ENCODE results near the gene GPR142.

GPR142 gene

DNA sequence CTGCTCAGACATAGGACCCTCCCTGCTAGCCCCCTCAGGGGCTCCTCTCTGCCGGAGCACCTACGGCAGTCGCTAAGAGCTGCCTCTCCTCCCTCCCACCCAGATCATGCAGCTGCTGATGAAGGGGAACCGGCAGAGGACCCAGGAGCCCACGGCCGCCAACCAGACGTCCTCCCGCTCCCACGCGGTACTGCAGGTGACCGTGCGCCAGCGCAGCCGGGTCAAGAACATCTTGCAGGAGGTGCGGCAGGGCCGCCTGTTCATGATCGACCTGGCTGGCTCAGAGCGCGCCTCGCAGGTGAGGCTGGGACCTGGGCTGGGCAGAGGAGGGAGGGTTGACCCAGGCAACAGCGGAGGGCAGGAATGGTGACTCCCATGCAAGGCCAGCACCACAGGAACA, 22.6 kb upstream of the GPR142 start:
- no peak overlapping the region for H2BK12ac ChIP-seq (ENCODE audit: low read length in 2 of 2)
- H3K9me3 ChIP-seq (ENCODE audit: control insufficient read depth, low read length), result no peaks in the 10 kb centered on the region
- no peak overlapping the region for H2BK120ac ChIP-seq (ENCODE audit: low read depth, low read length)
- H3K14ac ChIP-seq (ENCODE audit: low read length in 2 of 2), result no peak overlapping the region
- no peaks in the 10 kb centered on the region for H3K4me1 ChIP-seq (ENCODE audit: control insufficient read depth, insufficient read depth, low read depth, low read length)
- no peak overlapping the region for H3K18ac ChIP-seq (ENCODE audit: low read depth in 1 of 2, low read length in 2 of 2)
- H2BK15ac ChIP-seq (ENCODE audit: low read depth, poor library complexity, severe bottlenecking), result no peak overlapping the region
- no peak overlapping the region for H3K27ac ChIP-seq (ENCODE audit: low read length, poor library complexity, severe bottlenecking)
- no peak overlapping the region for H3K4ac ChIP-seq (ENCODE audit: low read depth in 1 of 2, low read length in 2 of 2)
- no peak for DNase-seq
- H3K36me3 ChIP-seq (ENCODE audit: control insufficient read depth in 1 of 2, insufficient read depth in 2 of 2, low read depth in 1 of 2, low read length in 2 of 2), result no peaks in the 10 kb centered on the region
- no peak overlapping the region for H3K23ac ChIP-seq (ENCODE audit: low read length in 2 of 2)
- no peak overlapping the region for H3K4me3 ChIP-seq (ENCODE audit: insufficient read depth in 1 of 2, low read depth in 1 of 2, low read length in 2 of 2)
- peaks cover 22 to 72% of the 10 kb centered on the region in 2 experiments for H3K27me3 ChIP-seq (ENCODE audit: control insufficient read depth in 1 of 2, insufficient read depth in 1 of 2, low read length in 2 of 2)
- H3K79me1 ChIP-seq (replicated peaks; ENCODE audit: low read length, poor library complexity, severe bottlenecking), result no peaks in the 10 kb centered on the region
- no peak overlapping the region for H2AFZ ChIP-seq (ENCODE audit: low read depth, low read length)
- H4K8ac ChIP-seq (ENCODE audit: low read length), result no peak overlapping the region
- no peak overlapping the region for H3K9ac ChIP-seq (ENCODE audit: low read length)
- no peak overlapping the region for H3K4me2 ChIP-seq (ENCODE audit: low read length, poor library complexity, severe bottlenecking)
- no peak overlapping the region for H2AK5ac ChIP-seq (ENCODE audit: low read length, severe bottlenecking)
- no peak overlapping the region for H2BK5ac ChIP-seq (ENCODE audit: low read depth, low read length, poor library complexity, severe bottlenecking)
- H4K91ac ChIP-seq (ENCODE audit: low read length), result no peak overlapping the region
- WGBS, result 86% methylated on average over 21 of the region's 21 CpGs

DNA sequence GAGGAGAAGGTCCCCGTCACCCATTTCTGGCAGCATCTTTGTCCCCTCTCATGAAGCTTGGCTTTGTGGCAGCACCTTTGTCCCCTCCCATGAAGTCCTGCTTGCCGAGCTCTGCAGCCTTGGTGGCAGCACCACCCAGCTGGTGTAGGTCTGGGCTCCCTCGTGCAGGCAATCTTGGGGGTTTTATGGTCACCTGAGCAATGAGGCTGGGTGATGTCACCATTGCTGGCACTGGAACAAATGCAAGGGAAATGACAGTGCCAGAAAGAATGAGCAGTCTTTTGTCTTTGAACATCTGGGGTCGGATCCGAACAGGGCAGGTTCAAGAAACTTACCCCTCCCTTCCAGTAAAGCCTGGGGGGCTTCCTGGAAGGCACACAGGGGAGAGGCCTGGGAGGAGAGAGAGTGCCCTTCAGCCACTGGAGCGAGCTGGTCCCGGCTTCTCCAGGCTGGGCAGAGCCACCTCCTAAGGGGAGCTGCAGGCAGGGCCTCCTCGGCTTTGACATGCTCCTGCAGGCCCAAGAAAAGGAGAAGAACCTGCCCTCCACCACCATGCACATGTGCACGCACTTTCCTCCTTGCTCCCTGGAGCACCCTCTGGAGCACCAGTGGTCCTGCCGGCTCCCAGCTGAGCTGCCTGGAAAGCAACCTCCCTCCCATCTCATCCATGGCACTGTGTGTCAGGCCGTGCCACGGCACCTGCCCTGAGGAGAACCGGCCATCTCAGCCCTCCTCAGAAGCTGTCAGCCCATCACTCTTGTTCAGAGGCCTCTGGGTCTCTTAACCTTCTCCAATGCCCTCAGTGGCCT, 21.7 kb upstream of the GPR142 start:
- no peak overlapping the region for H3K4me3 ChIP-seq (ENCODE audit: insufficient read depth in 1 of 2, low read depth in 1 of 2, low read length in 2 of 2)
- no peak overlapping the region for H4K91ac ChIP-seq (ENCODE audit: low read length)
- no peak overlapping the region for H3K9ac ChIP-seq (ENCODE audit: low read length)
- no peaks in the 10 kb centered on the region for H3K36me3 ChIP-seq (ENCODE audit: control insufficient read depth in 1 of 2, insufficient read depth in 2 of 2, low read depth in 1 of 2, low read length in 2 of 2)
- DNase-seq, result no peak
- no peak overlapping the region for H3K4ac ChIP-seq (ENCODE audit: low read depth in 1 of 2, low read length in 2 of 2)
- peaks cover 18 to 71% of the 10 kb centered on the region in 2 experiments for H3K27me3 ChIP-seq (ENCODE audit: control insufficient read depth in 1 of 2, insufficient read depth in 1 of 2, low read length in 2 of 2)
- WGBS, result 81% methylated on average over 11 of the region's 13 CpGs
- H4K8ac ChIP-seq (ENCODE audit: low read length), result no peak overlapping the region
- no peak overlapping the region for H2BK12ac ChIP-seq (ENCODE audit: low read length in 2 of 2)
- H3K18ac ChIP-seq (ENCODE audit: low read depth in 1 of 2, low read length in 2 of 2), result no peak overlapping the region
- no peak overlapping the region for H3K4me2 ChIP-seq (ENCODE audit: low read length, poor library complexity, severe bottlenecking)
- H2AK5ac ChIP-seq (ENCODE audit: low read length, severe bottlenecking), result no peak overlapping the region
- no peak overlapping the region for H3K14ac ChIP-seq (ENCODE audit: low read length in 2 of 2)
- no peaks in the 10 kb centered on the region for H3K79me1 ChIP-seq (replicated peaks; ENCODE audit: low read length, poor library complexity, severe bottlenecking)
- H2BK120ac ChIP-seq (ENCODE audit: low read depth, low read length), result no peak overlapping the region
- H3K9me3 ChIP-seq (ENCODE audit: control insufficient read depth, low read length), result no peaks in the 10 kb centered on the region
- no peak overlapping the region for H3K27ac ChIP-seq (ENCODE audit: low read length, poor library complexity, severe bottlenecking)
- no peak overlapping the region for H2BK5ac ChIP-seq (ENCODE audit: low read depth, low read length, poor library complexity, severe bottlenecking)
- H2AFZ ChIP-seq (ENCODE audit: low read depth, low read length), result no peak overlapping the region
- no peak overlapping the region for H2BK15ac ChIP-seq (ENCODE audit: low read depth, poor library complexity, severe bottlenecking)
- no peak overlapping the region for H3K23ac ChIP-seq (ENCODE audit: low read length in 2 of 2)
- H3K4me1 ChIP-seq (ENCODE audit: control insufficient read depth, insufficient read depth, low read depth, low read length), result no peaks in the 10 kb centered on the region

DNA sequence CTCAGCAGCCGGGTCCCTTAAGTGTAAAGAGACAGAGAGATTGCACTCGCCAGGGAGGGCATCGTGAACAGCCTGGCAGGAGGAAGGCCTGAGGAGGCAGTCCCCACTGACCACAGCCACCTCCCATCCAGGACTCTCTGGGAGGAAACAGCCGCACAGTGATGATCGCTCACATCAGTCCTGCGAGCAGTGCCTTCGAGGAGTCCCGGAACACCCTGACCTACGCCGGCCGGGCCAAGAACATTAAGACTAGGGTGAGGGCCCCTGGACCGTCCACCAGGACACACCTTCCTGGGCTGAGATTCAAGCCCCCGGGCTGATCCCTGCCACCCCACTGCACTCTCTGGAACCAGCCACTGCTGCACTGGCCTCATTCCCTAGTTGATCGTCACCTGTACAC, 19.7 kb upstream of the GPR142 start:
- Histone ChIP-seq H3K36me3 (ENCODE audit: control insufficient read depth in 1 of 2, insufficient read depth in 2 of 2, low read depth in 1 of 2, low read length in 2 of 2) (no peaks in the 10 kb centered on the region), H3K18ac (ENCODE audit: low read depth in 1 of 2, low read length in 2 of 2) (no peak overlapping the region), H3K4me3 (ENCODE audit: insufficient read depth in 1 of 2, low read depth in 1 of 2, low read length in 2 of 2) (no peak overlapping the region), H4K8ac (ENCODE audit: low read length) (no peak overlapping the region), H3K4me2 (ENCODE audit: low read length, poor library complexity, severe bottlenecking) (no peak overlapping the region), H2BK12ac (ENCODE audit: low read length in 2 of 2) (no peak overlapping the region), H3K27ac (ENCODE audit: low read length, poor library complexity, severe bottlenecking) (no peak overlapping the region), H3K9me3 (ENCODE audit: control insufficient read depth, low read length) (no peaks in the 10 kb centered on the region), H2AK5ac (ENCODE audit: low read length, severe bottlenecking) (no peak overlapping the region), H3K4ac (ENCODE audit: low read depth in 1 of 2, low read length in 2 of 2) (no peak overlapping the region), H3K79me1 (replicated peaks; ENCODE audit: low read length, poor library complexity, severe bottlenecking) (no peaks in the 10 kb centered on the region), H2AFZ (ENCODE audit: low read depth, low read length) (no peak overlapping the region), H4K91ac (ENCODE audit: low read length) (no peak overlapping the region), H3K27me3 (ENCODE audit: control insufficient read depth in 1 of 2, insufficient read depth in 1 of 2, low read length in 2 of 2) (peaks cover 30 to 86% of the 10 kb centered on the region in 2 experiments), H3K4me1 (ENCODE audit: control insufficient read depth, insufficient read depth, low read depth, low read length) (peaks cover 4% of the 10 kb centered on the region), H2BK15ac (ENCODE audit: low read depth, poor library complexity, severe bottlenecking) (no peak overlapping the region), H3K23ac (ENCODE audit: low read length in 2 of 2) (no peak overlapping the region), H3K14ac (ENCODE audit: low read length in 2 of 2) (no peak overlapping the region), H3K9ac (ENCODE audit: low read length) (no peak overlapping the region), H2BK120ac (ENCODE audit: low read depth, low read length) (no peak overlapping the region), H2BK5ac (ENCODE audit: low read depth, low read length, poor library complexity, severe bottlenecking) (no peak overlapping the region)
- 88% methylated on average over 14 of the region's 14 CpGs for WGBS
- DNase-seq, result no peak

DNA sequence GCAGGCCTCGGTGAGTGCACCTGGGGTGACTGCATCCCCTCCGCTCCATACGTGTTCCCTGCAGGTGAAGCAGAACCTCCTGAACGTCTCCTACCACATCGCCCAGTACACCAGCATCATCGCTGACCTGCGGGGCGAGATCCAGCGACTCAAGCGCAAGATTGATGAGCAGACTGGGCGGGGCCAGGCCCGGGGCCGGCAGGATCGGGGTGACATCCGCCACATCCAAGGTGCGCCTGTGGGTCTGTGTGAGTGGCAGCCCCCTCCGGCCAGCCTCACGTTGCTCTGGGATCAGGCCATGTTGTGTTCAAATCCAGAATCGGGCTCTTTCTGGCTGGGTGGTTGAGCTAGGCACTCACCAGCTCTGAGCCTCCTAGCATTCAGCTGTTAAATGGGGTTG, 18.2 kb upstream of the GPR142 start:
- no peaks in the 10 kb centered on the region for H3K9me3 ChIP-seq (ENCODE audit: control insufficient read depth, low read length)
- no peak overlapping the region for H4K8ac ChIP-seq (ENCODE audit: low read length)
- no peak overlapping the region for H2AK5ac ChIP-seq (ENCODE audit: low read length, severe bottlenecking)
- peaks cover 4% of the 10 kb centered on the region for H3K4me1 ChIP-seq (ENCODE audit: control insufficient read depth, insufficient read depth, low read depth, low read length)
- no peak overlapping the region for H2BK12ac ChIP-seq (ENCODE audit: low read length in 2 of 2)
- H3K4me3 ChIP-seq (ENCODE audit: insufficient read depth in 1 of 2, low read depth in 1 of 2, low read length in 2 of 2), result no peak overlapping the region
- no peak for DNase-seq
- 80% methylated on average over 19 of the region's 19 CpGs for WGBS
- no peak overlapping the region for H3K18ac ChIP-seq (ENCODE audit: low read depth in 1 of 2, low read length in 2 of 2)
- H2AFZ ChIP-seq (ENCODE audit: low read depth, low read length), result no peak overlapping the region
- no peaks in the 10 kb centered on the region for H3K36me3 ChIP-seq (ENCODE audit: control insufficient read depth in 1 of 2, insufficient read depth in 2 of 2, low read depth in 1 of 2, low read length in 2 of 2)
- H2BK5ac ChIP-seq (ENCODE audit: low read depth, low read length, poor library complexity, severe bottlenecking), result no peak overlapping the region
- no peak overlapping the region for H3K9ac ChIP-seq (ENCODE audit: low read length)
- no peak overlapping the region for H3K4ac ChIP-seq (ENCODE audit: low read depth in 1 of 2, low read length in 2 of 2)
- H3K4me2 ChIP-seq (ENCODE audit: low read length, poor library complexity, severe bottlenecking), result no peak overlapping the region
- no peaks in the 10 kb centered on the region for H3K79me1 ChIP-seq (replicated peaks; ENCODE audit: low read length, poor library complexity, severe bottlenecking)
- peaks cover 45 to 90% of the 10 kb centered on the region in 2 experiments for H3K27me3 ChIP-seq (ENCODE audit: control insufficient read depth in 1 of 2, insufficient read depth in 1 of 2, low read length in 2 of 2)
- no peak overlapping the region for H2BK15ac ChIP-seq (ENCODE audit: low read depth, poor library complexity, severe bottlenecking)
- no peak overlapping the region for H2BK120ac ChIP-seq (ENCODE audit: low read depth, low read length)
- no peak overlapping the region for H3K14ac ChIP-seq (ENCODE audit: low read length in 2 of 2)
- H3K27ac ChIP-seq (ENCODE audit: low read length, poor library complexity, severe bottlenecking), result no peak overlapping the region
- no peak overlapping the region for H4K91ac ChIP-seq (ENCODE audit: low read length)
- no peak overlapping the region for H3K23ac ChIP-seq (ENCODE audit: low read length in 2 of 2)

All from mesenchymal stem cell (in vitro differentiated cells and primary cell).